ENCODE data around the gene MINAR2.

DNA sequence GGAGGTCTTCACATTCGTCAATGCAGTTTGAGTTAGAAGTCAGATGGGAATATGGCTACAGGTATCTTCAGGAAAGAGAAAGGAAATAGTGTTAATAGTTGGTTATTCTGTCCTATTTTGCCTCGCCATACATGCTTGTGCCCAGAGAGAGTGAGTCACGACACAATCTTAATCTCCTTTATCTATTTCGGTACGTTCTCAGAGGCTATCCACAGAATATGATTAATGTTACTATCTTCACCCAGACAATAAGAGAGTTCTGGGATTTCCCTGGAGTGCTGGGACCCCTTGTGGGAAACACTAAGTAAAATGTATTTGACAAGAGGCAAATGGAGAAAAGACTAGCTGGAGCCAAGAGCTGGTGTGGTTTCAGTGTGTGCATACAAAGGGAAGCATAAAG lies 25.5 kb downstream of the MINAR2 start:
- TF ChIP-seq NFIC (IDR thresholded peaks at IDR 0.05; ENCODE audit: borderline replicate concordance) (no peak), RCOR1 (IDR thresholded peaks at IDR 0.05; ENCODE audit: low read length) (no peak)
- TF ChIP-seq, protein P1, sequence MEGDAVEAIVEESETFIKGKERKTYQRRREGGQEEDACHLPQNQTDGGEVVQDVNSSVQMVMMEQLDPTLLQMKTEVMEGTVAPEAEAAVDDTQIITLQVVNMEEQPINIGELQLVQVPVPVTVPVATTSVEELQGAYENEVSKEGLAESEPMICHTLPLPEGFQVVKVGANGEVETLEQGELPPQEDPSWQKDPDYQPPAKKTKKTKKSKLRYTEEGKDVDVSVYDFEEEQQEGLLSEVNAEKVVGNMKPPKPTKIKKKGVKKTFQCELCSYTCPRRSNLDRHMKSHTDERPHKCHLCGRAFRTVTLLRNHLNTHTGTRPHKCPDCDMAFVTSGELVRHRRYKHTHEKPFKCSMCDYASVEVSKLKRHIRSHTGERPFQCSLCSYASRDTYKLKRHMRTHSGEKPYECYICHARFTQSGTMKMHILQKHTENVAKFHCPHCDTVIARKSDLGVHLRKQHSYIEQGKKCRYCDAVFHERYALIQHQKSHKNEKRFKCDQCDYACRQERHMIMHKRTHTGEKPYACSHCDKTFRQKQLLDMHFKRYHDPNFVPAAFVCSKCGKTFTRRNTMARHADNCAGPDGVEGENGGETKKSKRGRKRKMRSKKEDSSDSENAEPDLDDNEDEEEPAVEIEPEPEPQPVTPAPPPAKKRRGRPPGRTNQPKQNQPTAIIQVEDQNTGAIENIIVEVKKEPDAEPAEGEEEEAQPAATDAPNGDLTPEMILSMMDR (IDR thresholded peaks at IDR 0.05), result no peak
